ENCODE measurements around the gene BBOX1. TPM values are rescaled to one million over a fixed set of nuclear protein-coding genes. Genes with fewer than 3 reads are reported as not detected.

BBOX1 gene
- total and polyA plus RNA-seq, 2 of the 4 experiments (the other 2 are of a cell fraction): not detected

- Histone ChIP-seq H3K4ac (ENCODE audit: low read depth, low read length) (peak overlapping the region; percentile 86), H2BK15ac (ENCODE audit: low read depth, low read length) (peak overlapping the region; percentile 57; the same call in 2 of the 3 replicates), H3K14ac (replicated peaks; ENCODE audit: low read depth, low read length) (peak overlapping the region; percentile 89), H3K56ac (ENCODE audit: extremely low read depth, insufficient read depth, low read length) (no peak overlapping the region), H4K8ac (ENCODE audit: low read depth in 2 of 2, low read length in 2 of 2) (peak overlapping the region in 1 of 2 experiments; percentile 79; a peak in 2 of 4 replicates), H2BK20ac (ENCODE audit: low read depth, low read length) (peak overlapping the region; percentile 85), H2BK5ac (ENCODE audit: low read depth, low read length, poor library complexity, severe bottlenecking) (no peak overlapping the region), H3K27ac (ENCODE audit: insufficient read depth, low read length) (peak overlapping the region; percentile 71; the same call in 1 of the 2 replicates), H3K4me3 (ENCODE audit: insufficient read depth, low read depth, low read length) (peak overlapping the region; percentile 78), H2AFZ (replicated peaks; ENCODE audit: low read length, poor library complexity) (peak overlapping the region; percentile 94), H3K36me3 (ENCODE audit: control insufficient read depth, insufficient read depth, low read length) (no peaks in the 10 kb centered on the region), H3K27me3 (ENCODE audit: control insufficient read depth, insufficient read depth, low read length) (no peaks in the 10 kb centered on the region), H2AK5ac (ENCODE audit: low read depth, low read length) (peak overlapping the region; percentile 68), H4K91ac (ENCODE audit: insufficient read depth, low read depth, low read length) (peak overlapping the region; percentile 71), H3K4me1 (ENCODE audit: control insufficient read depth, insufficient read depth, low read length) (peaks cover 11% of the 10 kb centered on the region), H3K79me1 (ENCODE audit: low read depth in 1 of 2, low read length in 2 of 2) (peaks cover 3 to 8% of the 10 kb centered on the region in 2 experiments; a peak in 3 of 4 replicates), H4K5ac (ENCODE audit: low read depth, low read length) (peak overlapping the region; percentile 78; the same call in 1 of the 2 replicates), H2BK120ac (ENCODE audit: low read depth, low read length) (peak overlapping the region; percentile 78), H3K9me1 (ENCODE audit: insufficient read depth, low read length) (peaks cover 2% of the 10 kb centered on the region; the same call in 1 of the 2 replicates), H3K9ac (ENCODE audit: low read depth, low read length) (peak overlapping the region; percentile 71), H2AK9ac (replicated peaks; ENCODE audit: low read depth, low read length, poor library complexity) (peak overlapping the region; percentile 73), H4K20me1 (ENCODE audit: insufficient read depth, low read length) (no peaks in the 10 kb centered on the region), H3K4me2 (ENCODE audit: low read depth, low read length) (peak overlapping the region; percentile 78), H3K23ac (ENCODE audit: low read depth, low read length) (peak overlapping the region; percentile 81; the same call in 1 of the 2 replicates), H3K9me3 (ENCODE audit: control insufficient read depth, insufficient read depth, low read length) (no peaks in the 10 kb centered on the region), H3K18ac (ENCODE audit: low read depth, low read length) (peak overlapping the region; percentile 75; the same call in 1 of the 2 replicates)
- POLR2A ChIA-PET (ENCODE audit: unreplicated experiment): no interaction called here
- in situ Hi-C loops (cut with MboI; ENCODE audit: low sequenced_read_pairs): no loop called here
- CTCF ChIA-PET: no interaction called here
- DNase-seq (no peak), ATAC-seq (ENCODE audit: low read depth) (no peak; the same call in 1 of the 2 replicates)
- TF ChIP-seq MAFK (IDR thresholded peaks at IDR 0.05; ENCODE audit: low read depth, low read length) (no peak), RFX5 (IDR thresholded peaks at IDR 0.05; ENCODE audit: low read depth, low read length) (no peak), ELK1 (IDR thresholded peaks at IDR 0.05; ENCODE audit: borderline replicate concordance, low read depth, low read length) (no peak), SMC3 (IDR thresholded peaks at IDR 0.05; ENCODE audit: low read depth, low read length) (no peak), USF2 (IDR thresholded peaks at IDR 0.05; ENCODE audit: low read depth, low read length) (no peak), CEBPB (IDR thresholded peaks at IDR 0.05; ENCODE audit: low read depth, low read length) (no peak), RCOR1 (IDR thresholded peaks at IDR 0.05; ENCODE audit: insufficient replicate concordance, low read length) (no peak), NFE2L2 (IDR thresholded peaks at IDR 0.05; ENCODE audit: low read depth, low read length) (no peak), CTCF (conservative IDR thresholded peaks at IDR 0.05; ENCODE audit: low read depth, low read length) (no peak), BHLHE40 (IDR thresholded peaks at IDR 0.05; ENCODE audit: low read depth, low read length) (no peak), MAZ (IDR thresholded peaks at IDR 0.05; ENCODE audit: borderline replicate concordance, low read depth, low read length) (no peak), FOS (IDR thresholded peaks at IDR 0.05; ENCODE audit: low read depth, low read length) (no peak), CHD1 (IDR thresholded peaks at IDR 0.05; ENCODE audit: low read depth, low read length) (no peak), POLR2A (IDR thresholded peaks at IDR 0.05; ENCODE audit: low read depth, low read length) (no peak), RAD21 (IDR thresholded peaks at IDR 0.05; ENCODE audit: low read length) (no peak)
- intact Hi-C loops (cut with micrococcal nuclease): loop anchor here (1.0 to 5.0 kb wide), 3 partner anchors 164 to 240 kb away; no protein-coding TSS in a partner anchor
- dilution Hi-C loops (cut with HindIII; ENCODE audit: low sequenced_read_pairs, unreplicated experiment): no loop called here
- WGBS, 2 experiments (ENCODE audit: extremely low coverage in 2 of 2, insufficient read length in 1 of 2): 91% methylated on average over 6 of the region's 19 CpGs; no CpG with 5 or more reads in 1 of the 2 experiments
- BruUV-seq (replicated peaks): no TSS peak
Observed at GRCh38 chr11:26994631-26995095, 46.0 kb upstream of the BBOX1 start.

Measured in IMR-90 (cell line).